Measurements from ENCODE around the gene FRMD3.
A peak's percentile ranks its signal among the peaks of the same experiment; 100 is the strongest.

Gene FRMD3

DNA sequence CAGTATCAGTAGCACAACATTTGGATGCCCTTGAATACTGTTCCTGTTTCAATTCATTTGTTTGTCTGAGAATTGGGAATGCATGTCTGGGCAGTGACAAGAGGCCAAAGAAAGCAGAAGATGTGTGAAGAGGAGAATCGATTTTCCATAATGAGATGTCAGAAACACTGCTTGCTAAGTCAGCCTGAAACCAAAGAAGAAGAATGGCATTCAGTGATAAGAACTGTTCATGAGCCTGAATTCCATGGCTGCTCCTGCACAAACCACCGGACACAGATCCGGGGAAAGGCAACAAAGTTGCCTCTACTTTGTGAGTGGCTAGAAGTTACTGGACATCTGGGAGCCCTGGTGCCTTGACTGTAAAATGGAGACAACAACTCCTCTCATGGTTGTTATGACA is 268.1 kb downstream of the FRMD3 start:
- no peak for FAIRE-seq

DNA sequence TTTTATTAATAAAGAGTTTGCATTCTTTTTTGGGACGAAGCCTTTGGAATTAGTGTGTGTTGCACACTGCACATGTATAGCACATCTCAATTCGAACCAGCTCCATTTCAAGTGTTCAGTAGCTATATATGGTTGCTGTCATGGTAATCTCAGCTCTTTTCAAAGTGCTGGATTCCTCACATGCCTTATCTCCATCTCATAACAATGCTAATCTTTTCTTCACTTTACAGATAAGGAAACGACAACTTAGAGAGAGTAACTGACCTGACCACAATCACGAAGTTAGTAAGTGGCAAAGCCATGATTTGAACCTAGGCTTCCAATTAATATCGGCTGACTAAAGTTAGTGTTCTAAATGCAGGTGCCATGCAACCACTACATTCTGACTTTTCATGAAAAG is 270.5 kb downstream of the FRMD3 start:
- FAIRE-seq = no peak

DNA sequence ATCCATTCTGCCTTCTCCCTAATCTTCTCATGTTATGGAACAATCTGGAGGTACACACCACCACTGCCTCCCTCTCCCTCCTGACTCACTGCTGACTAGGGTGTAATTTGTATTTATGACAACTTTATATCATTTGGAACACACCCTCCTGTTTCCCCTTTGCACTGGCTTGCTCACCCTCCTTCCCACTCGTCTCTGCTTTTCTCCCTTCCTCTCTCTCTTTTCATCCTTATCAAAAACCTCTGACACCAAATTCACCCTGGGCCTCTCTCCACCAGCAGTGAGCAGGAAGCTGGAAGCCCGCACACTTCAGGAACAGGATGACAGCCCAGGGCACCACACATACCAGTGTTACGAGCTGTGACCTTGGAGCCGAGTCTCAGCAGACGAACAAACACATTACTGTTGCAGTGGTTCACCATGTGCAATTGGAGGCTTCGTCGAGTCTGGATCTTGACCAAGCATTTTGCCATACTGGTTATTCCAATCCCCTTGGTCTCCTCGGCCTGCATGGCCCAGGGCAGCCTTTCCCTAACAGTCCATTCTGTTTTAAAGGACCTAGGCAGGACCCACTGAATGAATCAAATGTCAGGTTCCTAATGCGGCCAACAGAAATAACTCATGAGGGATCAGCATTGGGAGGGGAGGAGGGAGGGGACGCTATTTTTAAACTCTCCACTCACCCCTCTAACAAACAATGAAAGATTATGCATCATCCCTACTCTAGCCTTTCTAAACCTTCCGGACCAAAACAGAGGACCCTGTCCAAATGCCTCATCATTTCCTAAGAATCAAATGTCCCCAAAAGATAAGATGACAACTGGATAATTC is 271.3 kb downstream of the FRMD3 start:
- no peak for FAIRE-seq

GRCh38 chr9:83266331-83266665 is 271.9 kb downstream of the FRMD3 start:
- FAIRE-seq = no peak

DNA sequence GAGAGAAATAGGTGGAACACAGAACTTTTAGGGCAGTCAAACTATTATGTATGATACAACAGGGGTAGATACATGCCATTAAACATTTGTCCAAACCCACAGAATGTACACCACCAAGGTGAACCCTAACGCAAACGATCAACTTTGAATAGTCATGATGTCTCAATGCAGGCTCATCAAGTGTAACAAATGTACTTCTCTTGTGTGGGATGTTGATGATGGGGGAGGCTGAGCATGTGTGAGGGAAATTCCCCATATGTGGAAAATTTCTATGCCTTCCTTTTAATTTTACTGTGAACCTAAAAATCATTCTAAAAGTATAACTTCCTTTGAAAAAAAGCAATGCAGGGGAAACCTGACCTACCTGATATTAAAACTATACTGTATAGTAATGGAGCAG is 273.9 kb downstream of the FRMD3 start:
- FAIRE-seq = no peak

DNA sequence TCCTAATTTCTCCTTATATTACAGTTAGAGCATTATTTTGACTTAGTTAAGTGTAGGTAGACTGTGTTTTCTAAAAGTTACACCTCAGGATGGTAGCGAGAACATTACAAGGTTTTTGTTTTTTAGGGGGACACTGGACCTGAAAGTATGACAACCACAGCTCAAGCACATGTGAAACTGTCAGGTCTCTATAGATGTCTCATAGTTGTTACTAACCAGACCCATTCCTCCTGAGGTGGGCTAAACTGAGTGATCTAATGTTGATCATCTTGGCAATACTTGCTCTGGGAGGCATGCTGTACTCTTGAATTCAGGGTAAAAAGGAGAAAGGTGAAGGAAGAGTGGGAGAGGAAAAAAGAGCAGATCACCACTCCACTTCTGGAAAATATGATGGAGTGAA is 278.6 kb downstream of the FRMD3 start:
- FAIRE-seq = no peak

DNA sequence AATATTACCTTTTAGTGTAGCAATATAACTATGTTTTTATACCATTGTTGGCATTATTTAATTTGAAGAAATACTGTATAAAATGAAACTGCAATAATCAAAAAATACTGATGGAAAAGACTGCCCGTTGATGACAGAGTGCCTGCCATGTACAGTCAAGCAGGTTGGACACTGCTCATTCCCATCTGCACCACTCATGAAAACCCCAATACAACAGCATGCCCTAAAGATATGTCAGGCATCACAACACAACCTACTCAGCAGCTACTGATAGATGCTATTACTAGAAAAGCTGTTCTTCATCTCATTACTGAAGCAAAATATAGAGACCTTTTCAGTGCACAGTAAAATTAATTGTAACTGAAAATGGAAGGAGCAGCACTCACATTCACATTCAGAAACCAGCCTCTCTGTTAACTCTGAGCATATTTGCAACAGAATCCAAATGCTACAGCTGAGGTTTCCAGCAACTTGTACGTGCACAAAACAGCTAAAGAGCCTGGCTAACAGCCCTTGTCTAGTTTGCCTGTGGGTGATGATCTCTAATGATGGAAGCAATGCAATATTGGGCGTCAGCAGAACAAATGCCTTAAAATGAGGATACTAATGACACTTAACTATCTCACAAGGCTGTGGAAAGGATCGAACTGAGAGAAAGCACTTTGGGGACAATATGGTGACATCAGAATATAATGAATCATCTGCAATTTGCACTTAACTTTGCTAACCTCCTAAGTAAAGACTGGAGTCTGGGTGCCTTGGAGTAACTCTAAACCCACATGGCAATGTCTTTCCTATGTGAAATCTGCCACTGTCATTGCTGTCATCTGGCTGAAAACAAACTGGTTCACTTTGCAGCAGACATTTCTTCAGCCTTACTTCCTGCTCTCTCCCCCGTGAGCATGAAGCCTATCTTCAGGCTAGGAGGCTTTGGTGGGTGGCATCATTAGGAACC is 280.0 kb downstream of the FRMD3 start:
- FAIRE-seq = no peak

GRCh38 chr9:83247732-83248131 is 290.5 kb downstream of the FRMD3 start:
- no peak for FAIRE-seq

GRCh38 chr9:83245979-83246659 is 292.1 kb downstream of the FRMD3 start:
- no peak for FAIRE-seq

GRCh38 chr9:83242066-83242465 is 296.1 kb downstream of the FRMD3 start:
- FAIRE-seq = no peak

DNA sequence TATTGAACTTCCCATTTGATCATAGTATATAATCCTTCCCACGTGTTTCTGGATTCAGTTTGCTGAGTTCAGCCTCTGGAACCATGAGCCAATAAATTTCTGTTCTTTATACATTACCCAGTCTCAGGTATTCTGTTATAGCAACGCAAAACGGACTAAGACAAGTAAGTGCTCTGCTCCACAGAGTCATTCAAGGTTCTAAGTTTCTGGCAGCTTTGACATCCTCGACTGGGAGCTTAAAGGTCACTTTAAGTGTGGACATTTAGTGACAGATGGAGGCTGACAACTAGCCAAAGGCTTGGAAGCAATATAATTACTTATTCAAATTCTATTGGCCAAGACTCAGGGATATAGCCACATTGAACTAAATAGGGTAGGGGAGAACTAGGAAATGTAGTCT is 297.5 kb downstream of the FRMD3 start:
- FAIRE-seq = no peak

GRCh38 chr9:83239747-83240146 is 298.5 kb downstream of the FRMD3 start:
- no peak for FAIRE-seq

GRCh38 chr9:83238871-83239640 is 299.1 kb downstream of the FRMD3 start:
- FAIRE-seq = no peak

GRCh38 chr9:83236029-83236696 is 302.0 kb downstream of the FRMD3 start:
- FAIRE-seq = no peak

DNA sequence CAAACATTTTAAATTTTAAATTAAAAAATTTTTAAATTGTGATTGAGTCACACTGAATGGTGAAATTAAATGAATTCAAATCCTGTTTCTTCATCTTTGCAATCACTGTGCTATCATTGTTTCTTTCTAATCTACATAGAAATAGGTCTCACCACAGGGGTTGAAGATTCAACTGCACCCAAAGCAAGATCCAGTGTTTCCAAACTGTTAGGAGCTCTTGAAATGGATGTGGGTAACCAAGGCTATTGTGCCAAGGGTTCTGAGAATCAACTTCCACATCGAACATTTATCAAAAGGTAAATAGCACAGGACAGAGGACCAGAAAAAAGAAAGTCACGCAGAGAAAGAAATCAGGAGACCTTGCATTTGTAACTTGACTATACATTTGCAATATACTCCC is 302.7 kb downstream of the FRMD3 start:
- no peak for FAIRE-seq

DNA sequence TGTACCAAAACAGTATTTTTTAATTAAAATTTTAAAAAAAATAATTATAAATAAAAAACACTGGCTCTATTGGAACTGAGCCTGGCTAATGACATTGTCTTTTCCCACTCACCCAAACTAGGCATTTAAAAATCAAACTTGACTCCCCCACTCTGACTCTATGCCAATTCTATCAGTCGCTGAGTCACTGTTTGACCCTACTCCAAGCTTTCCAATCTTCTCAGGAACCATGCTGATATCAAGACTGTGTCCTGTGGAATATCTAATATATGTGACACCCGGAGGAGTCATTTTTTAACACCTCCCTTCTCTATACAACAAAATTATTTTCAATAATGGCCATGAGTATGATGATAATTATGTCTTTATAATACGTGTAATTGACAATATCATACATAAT is 303.7 kb downstream of the FRMD3 start:
- FAIRE-seq = no peak

GRCh38 chr9:83233647-83234046 is 304.6 kb downstream of the FRMD3 start:
- no peak for FAIRE-seq

DNA sequence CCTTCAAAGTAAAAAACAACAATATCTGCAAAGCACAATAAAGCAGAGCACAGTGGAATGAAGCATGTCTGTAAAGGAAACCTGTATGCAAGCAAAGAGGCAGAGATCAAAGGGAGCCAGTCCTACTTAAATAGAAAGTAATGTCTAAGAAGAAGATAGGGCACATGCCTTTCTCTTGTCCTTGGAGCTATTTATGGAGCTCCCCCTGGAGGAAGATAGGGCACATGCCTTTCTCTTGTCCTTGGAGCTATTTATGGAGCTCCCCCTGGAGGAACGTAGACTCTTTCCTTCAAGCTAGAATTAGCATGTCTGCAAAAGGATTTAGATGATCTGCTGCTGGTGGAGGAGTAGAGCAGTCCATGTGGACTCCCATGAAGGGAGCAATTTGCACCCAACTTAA is 307.2 kb downstream of the FRMD3 start:
- FAIRE-seq = no peak

- FAIRE-seq = no peak
These were observed 317.5 kb downstream of the FRMD3 start for GRCh38 chr9:83220730-83221129.

GRCh38 chr9:83219924-83220438 is 318.2 kb downstream of the FRMD3 start:
- no peak for FAIRE-seq

GRCh38 chr9:83219154-83219923 is 318.9 kb downstream of the FRMD3 start:
- peak; percentile 48 for FAIRE-seq
